Neural progenitor cell (in vitro differentiated cells): ENCODE results near the gene NBEAL2.

Experiments used
- CTCF ChIP-seq: fragments of 200-600 bp; sonication (generic); IDR thresholded peaks from 2 replicates; pipeline ENCODE4 v1.5.1; 2017; ENCODE audit warnings: antibody characterized with exemption, mild to moderate bottlenecking
- EZH2phosphoT487 ChIP-seq: fragments of 200-600 bp; sonication (generic); IDR thresholded peaks from 2 replicates; pipeline ENCODE4 v1.6.1; 2017; ENCODE audit warnings: antibody characterized with exemption

GRCh38 chr3:47011371-47011770 is 31.9 kb downstream of the NBEAL2 start:
- no peak for TF ChIP-seq CTCF
- TF ChIP-seq EZH2phosphoT487: no peak
